ENCODE results near the gene SYNDIG1.

SYNDIG1 gene

GRCh38 chr20:24588047-24588635 is 118.7 kb downstream of the SYNDIG1 start:
- DNase-seq = no peak

- no peak for DNase-seq
Observed at GRCh38 chr20:24588725-24589340, 119.4 kb downstream of the SYNDIG1 start.

- DNase-seq = no peak
Observed at GRCh38 chr20:24589381-24589780, 120.0 kb downstream of the SYNDIG1 start.

- DNase-seq = peak; percentile 35
Observed at GRCh38 chr20:24589815-24590177, 120.4 kb downstream of the SYNDIG1 start.

- peak; percentile 32 for DNase-seq
Observed at GRCh38 chr20:24590178-24590982, 121.0 kb downstream of the SYNDIG1 start.

- DNase-seq = no peak
Observed at GRCh38 chr20:24597051-24597450, 127.6 kb downstream of the SYNDIG1 start.

GRCh38 chr20:24598346-24598745 is 128.9 kb downstream of the SYNDIG1 start:
- no peak for DNase-seq

GRCh38 chr20:24598996-24599395 is 129.6 kb downstream of the SYNDIG1 start:
- DNase-seq = no peak

GRCh38 chr20:24600012-24600411 is 130.6 kb downstream of the SYNDIG1 start:
- DNase-seq = no peak

GRCh38 chr20:24603454-24603853 is 134.0 kb downstream of the SYNDIG1 start:
- no peak for DNase-seq

GRCh38 chr20:24604966-24605665 is 135.7 kb downstream of the SYNDIG1 start:
- DNase-seq = no peak

GRCh38 chr20:24605937-24606455 is 136.6 kb downstream of the SYNDIG1 start:
- no peak for DNase-seq

GRCh38 chr20:24607402-24607801 is 138.0 kb downstream of the SYNDIG1 start:
- DNase-seq = no peak

- DNase-seq = peak; percentile 57
Observed at GRCh38 chr20:24608926-24609667, 139.7 kb downstream of the SYNDIG1 start.

GRCh38 chr20:24609757-24610156 is 140.3 kb downstream of the SYNDIG1 start:
- no peak for DNase-seq

- no peak for DNase-seq
Observed at GRCh38 chr20:24610341-24611115, 141.1 kb downstream of the SYNDIG1 start.

- DNase-seq = no peak
Observed at GRCh38 chr20:24611360-24612140, 142.1 kb downstream of the SYNDIG1 start.

GRCh38 chr20:24612799-24613775 is 143.7 kb downstream of the SYNDIG1 start:
- no peak for DNase-seq

- no peak for DNase-seq
Observed at GRCh38 chr20:24614341-24614740, 144.9 kb downstream of the SYNDIG1 start.

- no peak for DNase-seq
Observed at GRCh38 chr20:24615353-24615752, 145.9 kb downstream of the SYNDIG1 start.
